ENCODE data around the gene TSPAN4. TPM values are rescaled to one million over a fixed set of nuclear protein-coding genes. Genes with fewer than 3 reads are reported as not detected.

The TSPAN4 gene
- total and polyA plus RNA-seq, 9 of the 15 experiments (the other 6 are each of a cell fraction or from before 2014, with no cell fraction given) = 0.07 to 31.0 (median 15.7) TPM

DNA sequence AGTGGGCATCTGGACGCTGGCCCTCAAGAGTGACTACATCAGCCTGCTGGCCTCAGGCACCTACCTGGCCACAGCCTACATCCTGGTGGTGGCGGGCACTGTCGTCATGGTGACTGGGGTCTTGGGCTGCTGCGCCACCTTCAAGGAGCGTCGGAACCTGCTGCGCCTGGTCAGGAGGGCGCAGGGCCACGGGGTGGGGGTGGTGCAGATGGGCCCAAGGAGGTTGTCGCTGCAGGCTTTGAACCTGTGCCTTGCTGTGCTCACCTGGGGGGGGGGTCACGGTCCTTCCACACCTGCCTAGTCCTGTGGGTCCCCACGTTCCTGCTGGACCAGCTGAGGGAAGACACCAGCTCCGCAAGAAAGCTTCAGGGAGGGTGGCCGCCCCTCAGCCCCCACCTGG, 6.4 kb upstream of the TSPAN4 start:
- BruUV-seq (replicated peaks) = no TSS peak
- POLR2A ChIA-PET = interaction anchor here (1.3 to 1.6 kb wide), 2 partner anchors 13 to 23 kb away, joined by 3 to 5 read pairs; no protein-coding TSS in a partner anchor

More for the DNA sequence above, 6.4 kb upstream of the TSPAN4 start:
- Histone ChIP-seq H3K9me3 (replicated peaks; ENCODE audit: control insufficient read depth, insufficient read depth, low read depth, low read length) (no peaks in the 10 kb centered on the region), H3K36me3 (ENCODE audit: control insufficient read depth, insufficient read depth, low read length) (peaks cover 64% of the 10 kb centered on the region; the same call in 2 of the 3 replicates), H3K4me1 (replicated peaks in 1 of 2; ENCODE audit: control insufficient read depth in 2 of 2, insufficient read depth in 2 of 2, low read length in 2 of 2) (peaks cover 28 to 89% of the 10 kb centered on the region in 2 experiments; a peak in 4 of 5 replicates), H4K20me1 (replicated peaks; ENCODE audit: control insufficient read depth, insufficient read depth, low read length) (peaks cover 7% of the 10 kb centered on the region), H2AFZ (ENCODE audit: low read depth, low read length) (no peak overlapping the region), H3K9ac (ENCODE audit: insufficient read depth in 1 of 2, low read depth in 2 of 2, low read length in 2 of 2) (peak overlapping the region in 1 of 2 experiments; percentile 83; a peak in 2 of 4 replicates), H3K79me2 (ENCODE audit: control insufficient read depth, insufficient read depth, low read length) (peaks cover 73% of the 10 kb centered on the region), H3K9me1 (ENCODE audit: control insufficient read depth, insufficient read depth, low read length) (peaks cover 6% of the 10 kb centered on the region), H3K4me2 (ENCODE audit: insufficient read depth, low read length) (no peak overlapping the region), H3K27me3 (ENCODE audit: control insufficient read depth in 2 of 2, insufficient read depth in 2 of 2, low read length in 2 of 2) (no peaks in the 10 kb centered on the region), H3K27ac (ENCODE audit: extremely low read depth, low read depth, low read length) (no peak overlapping the region), H3K4me3 (no peak overlapping the region)
- TF ChIP-seq, protein P1, sequence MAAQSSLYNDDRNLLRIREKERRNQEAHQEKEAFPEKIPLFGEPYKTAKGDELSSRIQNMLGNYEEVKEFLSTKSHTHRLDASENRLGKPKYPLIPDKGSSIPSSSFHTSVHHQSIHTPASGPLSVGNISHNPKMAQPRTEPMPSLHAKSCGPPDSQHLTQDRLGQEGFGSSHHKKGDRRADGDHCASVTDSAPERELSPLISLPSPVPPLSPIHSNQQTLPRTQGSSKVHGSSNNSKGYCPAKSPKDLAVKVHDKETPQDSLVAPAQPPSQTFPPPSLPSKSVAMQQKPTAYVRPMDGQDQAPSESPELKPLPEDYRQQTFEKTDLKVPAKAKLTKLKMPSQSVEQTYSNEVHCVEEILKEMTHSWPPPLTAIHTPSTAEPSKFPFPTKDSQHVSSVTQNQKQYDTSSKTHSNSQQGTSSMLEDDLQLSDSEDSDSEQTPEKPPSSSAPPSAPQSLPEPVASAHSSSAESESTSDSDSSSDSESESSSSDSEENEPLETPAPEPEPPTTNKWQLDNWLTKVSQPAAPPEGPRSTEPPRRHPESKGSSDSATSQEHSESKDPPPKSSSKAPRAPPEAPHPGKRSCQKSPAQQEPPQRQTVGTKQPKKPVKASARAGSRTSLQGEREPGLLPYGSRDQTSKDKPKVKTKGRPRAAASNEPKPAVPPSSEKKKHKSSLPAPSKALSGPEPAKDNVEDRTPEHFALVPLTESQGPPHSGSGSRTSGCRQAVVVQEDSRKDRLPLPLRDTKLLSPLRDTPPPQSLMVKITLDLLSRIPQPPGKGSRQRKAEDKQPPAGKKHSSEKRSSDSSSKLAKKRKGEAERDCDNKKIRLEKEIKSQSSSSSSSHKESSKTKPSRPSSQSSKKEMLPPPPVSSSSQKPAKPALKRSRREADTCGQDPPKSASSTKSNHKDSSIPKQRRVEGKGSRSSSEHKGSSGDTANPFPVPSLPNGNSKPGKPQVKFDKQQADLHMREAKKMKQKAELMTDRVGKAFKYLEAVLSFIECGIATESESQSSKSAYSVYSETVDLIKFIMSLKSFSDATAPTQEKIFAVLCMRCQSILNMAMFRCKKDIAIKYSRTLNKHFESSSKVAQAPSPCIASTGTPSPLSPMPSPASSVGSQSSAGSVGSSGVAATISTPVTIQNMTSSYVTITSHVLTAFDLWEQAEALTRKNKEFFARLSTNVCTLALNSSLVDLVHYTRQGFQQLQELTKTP (IDR thresholded peaks at IDR 0.05; ENCODE audit: low read depth in 1 of 2, partially characterized antibody in 2 of 2) = no peak
- no peak for TF ChIP-seq ZNF133 (CRISPR knock-in tag; IDR thresholded peaks at IDR 0.05)
- TF ChIP-seq POLR2G (IDR thresholded peaks at IDR 0.05; ENCODE audit: low read depth, low read length) = 0 out of 2 replicates have a peak, but pooled peaks have one; percentile 48
- no peak for TF ChIP-seq NBN (IDR thresholded peaks at IDR 0.05; ENCODE audit: low read depth)
- TF ChIP-seq, protein P2, sequence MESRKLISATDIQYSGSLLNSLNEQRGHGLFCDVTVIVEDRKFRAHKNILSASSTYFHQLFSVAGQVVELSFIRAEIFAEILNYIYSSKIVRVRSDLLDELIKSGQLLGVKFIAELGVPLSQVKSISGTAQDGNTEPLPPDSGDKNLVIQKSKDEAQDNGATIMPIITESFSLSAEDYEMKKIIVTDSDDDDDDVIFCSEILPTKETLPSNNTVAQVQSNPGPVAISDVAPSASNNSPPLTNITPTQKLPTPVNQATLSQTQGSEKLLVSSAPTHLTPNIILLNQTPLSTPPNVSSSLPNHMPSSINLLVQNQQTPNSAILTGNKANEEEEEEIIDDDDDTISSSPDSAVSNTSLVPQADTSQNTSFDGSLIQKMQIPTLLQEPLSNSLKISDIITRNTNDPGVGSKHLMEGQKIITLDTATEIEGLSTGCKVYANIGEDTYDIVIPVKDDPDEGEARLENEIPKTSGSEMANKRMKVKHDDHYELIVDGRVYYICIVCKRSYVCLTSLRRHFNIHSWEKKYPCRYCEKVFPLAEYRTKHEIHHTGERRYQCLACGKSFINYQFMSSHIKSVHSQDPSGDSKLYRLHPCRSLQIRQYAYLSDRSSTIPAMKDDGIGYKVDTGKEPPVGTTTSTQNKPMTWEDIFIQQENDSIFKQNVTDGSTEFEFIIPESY (CRISPR knock-in tag; IDR thresholded peaks at IDR 0.05) = peak; percentile 71; the same call in 1 of the 2 replicates
- CTCF ChIA-PET (ENCODE audit: low intra/inter-chr PET ratio) = no interaction called here
- DNase-seq (ENCODE audit: extremely low read depth in 1 of 4, low spot score in 3 of 4) (no peak), ATAC-seq (no peak), FAIRE-seq (no peak)
- 99% methylated on average over 12 of the region's 14 CpGs for WGBS (ENCODE audit: insufficient coverage, low coverage, missing lambda C conversion rate)
- in situ Hi-C loops (cut with MboI) = no loop called here
- intact Hi-C loops (cut with micrococcal nuclease) = no loop called here

Data from K562 (cell line).